Psoas muscle (tissue), 8 donors: ENCODE measurements around the gene PCDHB5. TPM values are rescaled to one million over a fixed set of nuclear protein-coding genes. Genes with fewer than 3 reads are reported as not detected.
"Not testable (repeated sequence)": the region's sequence is repeated elsewhere in the genome, so short reads cannot be mapped to it uniquely, and the experiment has no call there.

Source experiments
- ATAC-seq, 4 donors: fragments of 200-7000 bp; cut with Tn5 transposase; one replicate each; pipeline ENCODE4 v1.9.1; 2020; ENCODE audit warnings: moderate library complexity in 3 of 4, mild to moderate bottlenecking in 2 of 4
- DNase-seq, 2 donors: peaks; one replicate each; pipeline ENCODE4 v3.0.0-alpha.2; 2020
- H3K27ac ChIP-seq: fragments of 200-600 bp; one replicate; pipeline ENCODE4 v1.8.0; 2022
- H3K27me3 ChIP-seq, 3 donors: fragments of 200-600 bp in 1 of 3; one replicate each; pipeline versions ENCODE4 v1.6.1 to v1.8.0; 2013 to 2022; ENCODE audit warnings: low read length in 2 of 3, mild to moderate bottlenecking in 2 of 3, moderate library complexity in 1 of 3; ENCODE audit not compliant: insufficient read depth in 3 of 3
- H3K36me3 ChIP-seq, 2 donors: fragments of 200-600 bp in 1 of 2; one replicate each; pipeline versions ENCODE4 v1.6.1 to v1.8.0; 2013 to 2022; ENCODE audit warnings: low read depth in 1 of 2, mild to moderate bottlenecking in 1 of 2, moderate library complexity in 1 of 2; ENCODE audit not compliant: insufficient read depth in 1 of 2
- H3K4me1 ChIP-seq: fragments of 200-600 bp; one replicate; pipeline ENCODE4 v1.8.0; 2022
- H3K4me3 ChIP-seq: fragments of 200-600 bp; one replicate; pipeline ENCODE4 v1.8.0; 2022; ENCODE audit warnings: mild to moderate bottlenecking
- H3K9me3 ChIP-seq: fragments of 200-600 bp; one replicate; pipeline ENCODE4 v1.8.0; 2022
- WGBS, 3 donors: extraction: QIAGEN DNeasy Blood & Tissue Kit; methylation state at CpG; one replicate each; pipeline versions ENCODE4 v1.1.6 to v1.1.7; 2013; 5-methylcytosine and 5-hydroxymethylcytosine counted together
- intact Hi-C, 2 donors: fragments of 100-400 bp; cut with DNase I; formaldehyde crosslinking; loops; one replicate each; pipeline versions ENCODE4 v1.11.0 to v1.14.2; 2022
- polyA plus RNA-seq, 3 donors: library from polyadenylated mRNA; stranded (reverse); fragments of 200-250 nt; gene quantifications; one replicate each; pipeline ENCODE4 v1.2.3, GENCODE V29; 2013
- total RNA-seq, 4 donors: library from RNA; stranded (reverse); fragmentation: NEBNext Ultra II Directional in 2 of 4; extraction: Animal tissue kit (Norgen Biotek cat#: 25700) in 2 of 4; gene quantifications; one replicate each; pipeline versions ENCODE4 v1.2.1 to v1.2.4, GENCODE V29; 2021 to 2023
- TF ChIP-seq, protein P1 (sequence below): fragments of 200-600 bp; IDR thresholded peaks from one replicate; pipeline ENCODE4 v1.8.0; 2022; ENCODE audit warnings: antibody characterized with exemption
- donor health status: healthy with polysubstance abuse.
- donor health status: DM: no; HTN: no; CAD: no; lungs with moderate emphysema.
- donor health status: Bipolar disorder and iron deficiency.
- donor health status: healthy.
- donor health status: DM: yes; HTN: yes; CAD: no.
- donor health status: DM: no; HTN: no; CAD: no.
- donor health status: DM: no; HTN: no; CAD: no.
- donor health status: DM: yes; HTN: yes; CAD: no.

Gene PCDHB5
- total and polyA plus RNA-seq, 7 donors: 0.17 to 0.99 (median 0.42) TPM

- no peak for ATAC-seq
- DNase-seq: no peak
- Histone ChIP-seq H3K9me3 (no peaks in the 10 kb centered on the region), H3K27me3 (peaks cover 0 to 2% (median 0%) of the 10 kb centered on the region in 3 donors), H3K27ac (no peak overlapping the region), H3K4me1 (no peaks in the 10 kb centered on the region), H3K36me3 (no peaks in the 10 kb centered on the region), H3K4me3 (no peak overlapping the region)
- TF ChIP-seq, protein P1, sequence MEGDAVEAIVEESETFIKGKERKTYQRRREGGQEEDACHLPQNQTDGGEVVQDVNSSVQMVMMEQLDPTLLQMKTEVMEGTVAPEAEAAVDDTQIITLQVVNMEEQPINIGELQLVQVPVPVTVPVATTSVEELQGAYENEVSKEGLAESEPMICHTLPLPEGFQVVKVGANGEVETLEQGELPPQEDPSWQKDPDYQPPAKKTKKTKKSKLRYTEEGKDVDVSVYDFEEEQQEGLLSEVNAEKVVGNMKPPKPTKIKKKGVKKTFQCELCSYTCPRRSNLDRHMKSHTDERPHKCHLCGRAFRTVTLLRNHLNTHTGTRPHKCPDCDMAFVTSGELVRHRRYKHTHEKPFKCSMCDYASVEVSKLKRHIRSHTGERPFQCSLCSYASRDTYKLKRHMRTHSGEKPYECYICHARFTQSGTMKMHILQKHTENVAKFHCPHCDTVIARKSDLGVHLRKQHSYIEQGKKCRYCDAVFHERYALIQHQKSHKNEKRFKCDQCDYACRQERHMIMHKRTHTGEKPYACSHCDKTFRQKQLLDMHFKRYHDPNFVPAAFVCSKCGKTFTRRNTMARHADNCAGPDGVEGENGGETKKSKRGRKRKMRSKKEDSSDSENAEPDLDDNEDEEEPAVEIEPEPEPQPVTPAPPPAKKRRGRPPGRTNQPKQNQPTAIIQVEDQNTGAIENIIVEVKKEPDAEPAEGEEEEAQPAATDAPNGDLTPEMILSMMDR: no peak
- WGBS, 3 donors: 46 to 54% (median 50%) methylated on average over 2 of the region's 2 CpGs
- intact Hi-C loops: no loop called here
Measured at GRCh38 chr5:141119250-141119649, 15.8 kb upstream of the PCDHB5 start.

GRCh38 chr5:141121563-141121962 lies 13.4 kb upstream of the PCDHB5 start, which contains the start of gene PCDHB4:
PCDHB4 (plus strand) TSS chr5:141121818; CDS start chr5:141121999, 181 bp downstream.
- TF ChIP-seq, protein P1: peak; percentile 46
- peak; percentile 32 to 61 for DNase-seq
- peak in 1 of 4 donors; percentile 78 for ATAC-seq
- 7 to 19% (median 14%) methylated on average over 16 of the region's 16 CpGs for WGBS, 3 donors
- Histone ChIP-seq H3K36me3 (no peaks in the 10 kb centered on the region), H3K4me1 (no peaks in the 10 kb centered on the region), H3K27ac (no peak within 1 kb of the TSS), H3K4me3 (peak within 1 kb of the TSS; percentile 57), H3K27me3 (peaks cover 0 to 2% (median 0%) of the 10 kb centered on the region in 3 donors), H3K9me3 (no peaks in the 10 kb centered on the region)
- intact Hi-C loops: loop anchor here in 1 of 2 donors (10.0 kb wide), 1 partner anchor 203 kb away; the partner anchor contains the start of gene TAF7

GRCh38 chr5:141121985-141122384 lies 13.0 kb upstream of the PCDHB5 start:
- WGBS, 3 donors: 20 to 39% (median 35%) methylated on average over 12 of the region's 12 CpGs
- ATAC-seq (peak in 1 of 4 donors; percentile 60), DNase-seq (no peak)
- H3K27ac ChIP-seq: no peak overlapping the region
- peaks cover 0 to 2% (median 0%) of the 10 kb centered on the region in 3 donors for H3K27me3 ChIP-seq
- H3K9me3 ChIP-seq: no peaks in the 10 kb centered on the region
- intact Hi-C loops: loop anchor here in 1 of 2 donors (10.0 kb wide), 1 partner anchor 203 kb away; the partner anchor contains the start of gene TAF7
- no peaks in the 10 kb centered on the region for H3K36me3 ChIP-seq
- no peaks in the 10 kb centered on the region for H3K4me1 ChIP-seq
- TF ChIP-seq, protein P1: no peak
- peak overlapping the region; percentile 57 for H3K4me3 ChIP-seq

DNA sequence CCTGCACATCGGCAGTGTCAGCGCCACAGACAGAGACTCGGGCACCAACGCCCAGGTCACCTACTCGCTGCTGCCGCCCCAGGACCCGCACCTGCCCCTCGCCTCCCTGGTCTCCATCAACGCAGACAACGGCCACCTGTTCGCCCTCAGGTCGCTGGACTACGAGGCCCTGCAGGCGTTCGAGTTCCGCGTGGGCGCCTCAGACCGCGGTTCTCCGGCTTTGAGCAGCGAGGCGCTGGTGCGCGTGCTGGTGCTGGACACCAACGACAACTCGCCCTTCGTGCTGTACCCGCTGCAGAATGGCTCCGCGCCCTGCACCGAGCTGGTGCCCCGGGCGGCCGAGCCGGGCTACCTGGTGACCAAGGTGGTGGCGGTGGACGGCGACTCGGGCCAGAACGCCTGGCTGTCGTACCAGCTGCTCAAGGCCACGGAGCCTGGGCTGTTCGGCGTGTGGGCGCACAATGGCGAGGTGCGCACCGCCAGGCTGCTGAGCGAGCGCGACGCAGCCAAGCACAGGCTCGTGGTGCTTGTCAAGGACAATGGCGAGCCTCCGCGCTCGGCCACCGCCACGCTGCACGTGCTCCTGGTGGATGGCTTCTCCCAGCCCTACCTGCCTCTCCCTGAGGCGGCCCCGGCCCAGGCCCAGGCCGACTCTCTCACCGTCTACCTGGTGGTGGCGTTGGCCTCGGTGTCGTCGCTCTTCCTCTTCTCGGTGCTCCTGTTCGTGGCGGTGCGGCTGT lies 11.4 kb upstream of the PCDHB5 start:
- WGBS, 3 donors: 35 to 41% (median 38%) methylated on average over 38 to 59 of the region's 73 CpGs
- H3K36me3 ChIP-seq, H3K4me1 ChIP-seq, ATAC-seq, H3K9me3 ChIP-seq, H3K27me3 ChIP-seq, DNase-seq, H3K27ac ChIP-seq, H3K4me3 ChIP-seq: not testable (repeated sequence)
- intact Hi-C loops: loop anchor here in 1 of 2 donors (10.0 kb wide), 1 partner anchor 201 kb away; the partner anchor contains the start of gene TAF7

- no peak for ATAC-seq
- DNase-seq: no peak
- intact Hi-C loops: loop anchor here in 1 of 2 donors (10.0 kb wide), 1 partner anchor 197 kb away; the partner anchor contains the start of gene TAF7
- WGBS, 3 donors: 83 to 90% (median 86%) methylated on average over 1 of the region's 1 CpG
- Histone ChIP-seq H3K27me3 (no peaks in the 10 kb centered on the region), H3K36me3 (no peaks in the 10 kb centered on the region), H3K4me3 (no peak overlapping the region), H3K9me3 (no peaks in the 10 kb centered on the region), H3K27ac (no peak overlapping the region), H3K4me1 (no peaks in the 10 kb centered on the region)
- TF ChIP-seq, protein P1: no peak
Measured at GRCh38 chr5:141127305-141127704, 7.7 kb upstream of the PCDHB5 start.
